NB4 (cell line): ENCODE data around the gene ARHGAP22.

Experiments used
- CTCF ChIP-seq: IDR thresholded peaks from one replicate; pipeline ENCODE4 v1.5.1; 2012; ENCODE audit warnings: low read depth, low read length
- MYC ChIP-seq: IDR thresholded peaks from 2 replicates; pipeline ENCODE4 v1.6.1; 2011; ENCODE audit warnings: low read depth, low read length
- POLR2A ChIP-seq: IDR thresholded peaks from 2 replicates; pipeline ENCODE4 v1.6.1; 2011; ENCODE audit warnings: mild to moderate bottlenecking; ENCODE audit not compliant: insufficient read length; ENCODE audit errors: extremely low read depth
- TF ChIP-seq, protein P1 (sequence below): IDR thresholded peaks from 2 replicates; pipeline ENCODE4 v1.6.1; 2011; ENCODE audit warnings: low read depth, low read length

DNA sequence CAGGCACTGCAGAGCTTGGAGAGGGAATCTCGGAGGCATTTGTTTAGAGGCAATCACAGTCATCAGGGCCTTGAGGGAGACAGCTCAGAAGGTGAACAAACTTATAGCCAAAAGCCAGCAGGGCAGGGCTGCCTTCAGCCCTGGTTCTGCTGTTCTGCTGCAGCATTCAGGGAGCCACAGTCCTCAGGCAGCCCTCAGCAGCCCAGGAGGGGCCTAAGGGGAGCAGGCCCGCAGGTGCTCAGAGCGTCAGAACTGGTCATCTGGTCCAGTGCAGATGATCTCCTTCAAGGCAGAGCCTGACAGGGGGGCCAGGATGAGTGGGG is 84.7 kb downstream of the ARHGAP22 start:
- no peak for TF ChIP-seq MYC
- TF ChIP-seq, protein P1, sequence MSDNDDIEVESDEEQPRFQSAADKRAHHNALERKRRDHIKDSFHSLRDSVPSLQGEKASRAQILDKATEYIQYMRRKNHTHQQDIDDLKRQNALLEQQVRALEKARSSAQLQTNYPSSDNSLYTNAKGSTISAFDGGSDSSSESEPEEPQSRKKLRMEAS, result no peak
- no peak for TF ChIP-seq CTCF
- TF ChIP-seq POLR2A, result no peak
